Natural killer cell (primary cell): ENCODE data around the gene TMEM135. TPM values are rescaled to one million over a fixed set of nuclear protein-coding genes. Genes with fewer than 3 reads are reported as not detected.

Source experiments
- ATAC-seq, 3 donors: fragments of 150-1000 bp in 2 of 3; fragments of 200-7000 bp in 1 of 3; cut with Tn5 transposase; 1 replicate in 1 of 3; 2 replicates in 2 of 3; pipeline ENCODE4 v1.10.0; 2021; ENCODE audit warnings: mild to moderate bottlenecking in 2 of 3, moderate library complexity in 2 of 3
- DNase-seq, 2 donors: peaks; one replicate each; pipeline versions ENCODE4 v3.0.0 to v3.0.0-alpha.2; 2013 to 2021; ENCODE audit warnings: mixed read lengths in 1 of 2
- H3K27ac ChIP-seq: one replicate; pipeline ENCODE4 v1.5.1; 2013; ENCODE audit warnings: mild to moderate bottlenecking, low read length
- H3K27me3 ChIP-seq: one replicate; pipeline ENCODE4 v1.6.1; 2013; ENCODE audit warnings: low read length; ENCODE audit not compliant: control insufficient read depth, insufficient read depth
- H3K36me3 ChIP-seq: one replicate; pipeline ENCODE4 v1.6.1; 2013; ENCODE audit warnings: low read length; ENCODE audit not compliant: control insufficient read depth, insufficient read depth
- H3K4me1 ChIP-seq: one replicate; pipeline ENCODE4 v1.6.1; 2013; ENCODE audit warnings: low read length; ENCODE audit not compliant: control insufficient read depth, insufficient read depth
- H3K4me3 ChIP-seq: one replicate; pipeline ENCODE4 v1.5.1; 2013; ENCODE audit warnings: low read length
- H3K9me3 ChIP-seq: one replicate; pipeline ENCODE4 v1.6.1; 2013; ENCODE audit warnings: low read length; ENCODE audit not compliant: control insufficient read depth, insufficient read depth
- H3K27ac Mint-ChIP-seq, 2 donors: one replicate each; pipeline ENCODE4 v1.8.0; 2022; ENCODE audit warnings: mild to moderate bottlenecking in 2 of 2, mixed read lengths in 2 of 2, moderate library complexity in 1 of 2
- H3K27me3 Mint-ChIP-seq, 2 donors: one replicate each; pipeline ENCODE4 v1.8.0; 2022; ENCODE audit warnings: low read depth in 2 of 2, mixed read lengths in 2 of 2
- H3K36me3 Mint-ChIP-seq: one replicate; pipeline ENCODE4 v1.8.0; 2022; ENCODE audit warnings: mixed read lengths
- H3K4me1 Mint-ChIP-seq, 2 donors: one replicate each; pipeline ENCODE4 v1.8.0; 2022; ENCODE audit warnings: mixed read lengths in 2 of 2
- H3K4me3 Mint-ChIP-seq: one replicate; pipeline ENCODE4 v1.8.0; 2022; ENCODE audit warnings: mild to moderate bottlenecking, moderate library complexity, mixed read lengths
- H3K9me3 Mint-ChIP-seq, 2 donors: one replicate each; pipeline ENCODE4 v1.8.0; 2022; ENCODE audit warnings: mixed read lengths in 2 of 2
- CTCF ChIP-seq: fragments of 200-600 bp; IDR thresholded peaks from one replicate; pipeline ENCODE4 v1.8.0; 2022; ENCODE audit warnings: antibody characterized with exemption
- WGBS: methylation state at CpG from one replicate; pipeline ENCODE4 v1.1.7; 2013; ENCODE audit warnings: missing lambda C conversion rate; ENCODE audit not compliant: insufficient coverage; 5-methylcytosine and 5-hydroxymethylcytosine counted together
- intact Hi-C: fragments of 100-400 bp; cut with micrococcal nuclease; formaldehyde crosslinking; loops from one replicate; pipeline ENCODE4 v1.14.2; 2022
- total RNA-seq, 4 donors: library from RNA; stranded (reverse); fragments of 120-200 nt in 1 of 4; gene quantifications; one replicate each; pipeline versions ENCODE4 v1.2.3 to v1.2.4, GENCODE V29; 2013 to 2022

TMEM135 gene
- total RNA-seq, 3 donors from 2014 or later (not counting 1 experiment from before 2014, with no cell fraction given) = 18.8 to 42.0 (median 36.1) TPM

DNA sequence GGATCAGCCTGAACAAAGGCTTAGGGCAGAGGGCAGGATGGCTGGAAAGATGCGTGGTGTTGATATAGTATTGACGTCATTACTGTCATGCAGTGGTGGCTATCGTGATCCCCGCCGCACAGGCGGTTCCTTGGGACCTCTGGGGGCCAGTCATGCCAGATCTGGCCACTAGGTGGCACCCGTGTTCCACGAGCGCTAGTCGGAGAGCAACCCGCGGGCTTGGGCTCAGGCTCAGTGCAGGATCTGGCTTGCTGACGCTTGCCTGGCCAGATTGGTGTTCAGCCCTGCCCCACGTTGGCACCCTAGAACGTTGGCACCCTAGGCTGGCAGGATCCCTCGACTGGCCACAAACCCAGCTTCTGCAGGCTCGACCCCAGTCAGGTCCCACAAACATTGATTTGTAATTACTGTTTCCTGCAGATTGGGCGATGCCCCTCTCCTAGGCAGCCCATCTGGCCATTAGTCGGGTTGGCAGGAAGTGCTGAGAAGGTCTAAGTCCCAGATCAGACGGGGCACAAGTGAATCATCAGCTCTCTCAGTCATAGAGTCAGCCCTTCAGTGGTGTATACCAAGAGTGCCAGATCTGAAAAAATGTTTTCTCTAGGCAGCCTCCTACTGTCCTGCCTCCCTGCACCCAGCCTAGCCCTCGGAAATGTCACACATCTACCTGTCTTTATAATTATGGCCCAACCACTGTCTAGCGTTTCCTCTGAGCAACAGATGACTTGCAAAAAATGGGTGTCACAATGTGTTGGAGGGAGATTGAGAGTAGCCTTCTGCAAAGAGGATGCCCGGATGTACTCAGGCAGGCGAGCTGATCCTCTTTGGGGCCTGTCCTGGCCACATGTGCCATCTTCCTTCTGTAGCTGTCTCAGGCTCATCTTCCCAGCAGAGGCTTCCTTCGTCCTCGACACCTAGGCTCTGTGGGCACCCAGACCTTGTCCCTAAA, 315.3 kb downstream of the TMEM135 start:
- Histone ChIP-seq H3K4me1 (peaks cover 8% of the 10 kb centered on the region), H3K27ac (no peak overlapping the region), H3K27me3 (no peaks in the 10 kb centered on the region), H3K36me3 (no peaks in the 10 kb centered on the region), H3K9me3 (no peaks in the 10 kb centered on the region), H3K4me3 (no peak overlapping the region)
- Mint-ChIP-seq H3K4me1 (peaks cover 0 to 14% of the 10 kb centered on the region in 2 donors), H3K36me3 (no peaks in the 10 kb centered on the region), H3K27me3 (no peaks in the 10 kb centered on the region), H3K27ac (peak overlapping the region in 1 of 2 donors; percentile 25), H3K4me3 (no peak overlapping the region), H3K9me3 (no peaks in the 10 kb centered on the region)
- 16% methylated on average over 26 of the region's 26 CpGs for WGBS
- ATAC-seq = peak; percentile 95 to 98 (median 95)
- DNase-seq = peak; percentile 82 to 86
- TF ChIP-seq CTCF = peak; percentile 92
- intact Hi-C loops = loop anchor here (1.0 to 2.0 kb wide), 2 partner anchors 68 to 1192 kb away; no protein-coding TSS in a partner anchor

- Histone ChIP-seq H3K27me3 (no peaks in the 10 kb centered on the region), H3K9me3 (no peaks in the 10 kb centered on the region), H3K4me1 (peaks cover 8% of the 10 kb centered on the region), H3K4me3 (no peak overlapping the region), H3K36me3 (no peaks in the 10 kb centered on the region), H3K27ac (no peak overlapping the region)
- H3K36me3 Mint-ChIP-seq = no peaks in the 10 kb centered on the region
- DNase-seq = no peak
- H3K9me3 Mint-ChIP-seq = no peaks in the 10 kb centered on the region
- no peak for TF ChIP-seq CTCF
- no peak overlapping the region for H3K4me3 Mint-ChIP-seq
- no peaks in the 10 kb centered on the region for H3K27me3 Mint-ChIP-seq
- 86% methylated on average over 1 of the region's 2 CpGs for WGBS
- ATAC-seq = no peak
- H3K4me1 Mint-ChIP-seq = peaks cover 0 to 14% of the 10 kb centered on the region in 2 donors
- H3K27ac Mint-ChIP-seq = peak overlapping the region in 1 of 2 donors; percentile 25
- intact Hi-C loops = loop anchor here (1.0 to 2.0 kb wide), 2 partner anchors 67 to 1191 kb away; no protein-coding TSS in a partner anchor
Observed at GRCh38 chr11:87353771-87354345, 316.1 kb downstream of the TMEM135 start.

DNA sequence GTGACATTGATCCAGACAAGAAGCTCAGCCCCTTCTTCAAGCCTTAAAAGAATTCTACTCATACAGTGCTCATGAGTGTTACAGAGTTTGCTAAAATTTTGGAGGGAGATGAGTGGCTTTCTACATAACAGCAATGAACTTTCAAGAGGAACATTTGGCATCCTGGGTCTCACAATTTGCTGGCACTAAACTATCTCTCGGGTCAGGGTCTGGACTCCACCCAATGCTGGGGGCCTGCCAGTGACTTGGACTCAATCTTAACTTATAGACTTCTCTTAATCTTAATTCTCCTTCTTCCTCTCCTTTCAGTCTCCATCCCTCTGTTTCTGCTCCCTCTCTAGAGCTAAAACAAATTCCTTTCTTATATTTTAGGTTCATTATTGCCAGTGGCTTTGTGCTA, 317.9 kb downstream of the TMEM135 start:
- no peaks in the 10 kb centered on the region for H3K27me3 Mint-ChIP-seq
- 88% methylated on average over 1 of the region's 1 CpG for WGBS
- no peak for DNase-seq

More for the DNA sequence above, 317.9 kb downstream of the TMEM135 start:
- Mint-ChIP-seq H3K4me3 (no peak overlapping the region), H3K4me1 (peaks cover 0 to 14% of the 10 kb centered on the region in 2 donors), H3K9me3 (no peaks in the 10 kb centered on the region), H3K27ac (no peak overlapping the region), H3K36me3 (no peaks in the 10 kb centered on the region)
- intact Hi-C loops = no loop called here
- Histone ChIP-seq H3K4me3 (no peak overlapping the region), H3K9me3 (no peaks in the 10 kb centered on the region), H3K27me3 (no peaks in the 10 kb centered on the region), H3K27ac (no peak overlapping the region), H3K36me3 (no peaks in the 10 kb centered on the region), H3K4me1 (peaks cover 8% of the 10 kb centered on the region)
- TF ChIP-seq CTCF = no peak
- no peak for ATAC-seq
